ENCODE measurements around the gene ING4.

The ING4 gene

GRCh38 chr12:6701078-6701768, 38.3 kb upstream of the ING4 start:
- Histone ChIP-seq H4K91ac (ENCODE audit: low read length) (no peak overlapping the region), H3K9me3 (ENCODE audit: control insufficient read depth, low read length) (no peaks in the 10 kb centered on the region), H3K36me3 (ENCODE audit: control insufficient read depth in 1 of 2, insufficient read depth in 2 of 2, low read depth in 1 of 2, low read length in 2 of 2) (peaks cover 0 to 18% of the 10 kb centered on the region in 2 experiments), H3K9ac (ENCODE audit: low read length) (peak overlapping the region; percentile 73), H2BK120ac (ENCODE audit: low read depth, low read length) (peak overlapping the region; percentile 35), H2BK15ac (ENCODE audit: low read depth, poor library complexity, severe bottlenecking) (no peak overlapping the region), H3K4ac (ENCODE audit: low read depth in 1 of 2, low read length in 2 of 2) (no peak overlapping the region), H2AFZ (ENCODE audit: low read depth, low read length) (peak overlapping the region; percentile 8), H3K4me1 (ENCODE audit: control insufficient read depth, insufficient read depth, low read depth, low read length) (peaks cover 26% of the 10 kb centered on the region), H3K27ac (ENCODE audit: low read length, poor library complexity, severe bottlenecking) (no peak overlapping the region), H2BK12ac (ENCODE audit: low read length in 2 of 2) (no peak overlapping the region), H3K18ac (ENCODE audit: low read depth in 1 of 2, low read length in 2 of 2) (peak overlapping the region in 1 of 2 experiments; percentile 52), H3K79me1 (replicated peaks; ENCODE audit: low read length, poor library complexity, severe bottlenecking) (no peaks in the 10 kb centered on the region), H3K4me2 (ENCODE audit: low read length, poor library complexity, severe bottlenecking) (peak overlapping the region; percentile 62), H3K4me3 (ENCODE audit: insufficient read depth in 1 of 2, low read depth in 1 of 2, low read length in 2 of 2) (peak overlapping the region; percentile 74 to 76), H3K27me3 (ENCODE audit: control insufficient read depth in 1 of 2, insufficient read depth in 1 of 2, low read length in 2 of 2) (peaks cover 11 to 46% of the 10 kb centered on the region in 2 experiments), H3K14ac (ENCODE audit: low read length in 2 of 2) (no peak overlapping the region), H2BK5ac (ENCODE audit: low read depth, low read length, poor library complexity, severe bottlenecking) (no peak overlapping the region), H4K8ac (ENCODE audit: low read length) (no peak overlapping the region), H2AK5ac (ENCODE audit: low read length, severe bottlenecking) (peak overlapping the region; percentile 67), H3K23ac (ENCODE audit: low read length in 2 of 2) (no peak overlapping the region)
- DNase-seq = no peak
- 29% methylated on average over 13 of the region's 13 CpGs for WGBS

GRCh38 chr12:6700646-6701051, 37.7 kb upstream of the ING4 start, which contains the start of gene PIANP:
TSS of gene PIANP (minus strand) at chr12:6700815. CDS start at chr12:6698061, 2,754 bp downstream.
- under 1% methylated on average over 17 of the region's 43 CpGs for WGBS
- peak within 1 kb of the TSS; percentile 73 for H3K9ac ChIP-seq (ENCODE audit: low read length)

GRCh38 chr12:6699989-6700645, 37.2 kb upstream of the ING4 start:
- Histone ChIP-seq H2BK120ac (ENCODE audit: low read depth, low read length) (peak overlapping the region; percentile 29), H3K14ac (ENCODE audit: low read length in 2 of 2) (peak overlapping the region in 1 of 2 experiments; percentile 63), H2BK5ac (ENCODE audit: low read depth, low read length, poor library complexity, severe bottlenecking) (no peak overlapping the region), H2AK5ac (ENCODE audit: low read length, severe bottlenecking) (no peak overlapping the region), H3K27ac (ENCODE audit: low read length, poor library complexity, severe bottlenecking) (no peak overlapping the region), H3K9me3 (ENCODE audit: control insufficient read depth, low read length) (no peaks in the 10 kb centered on the region), H4K8ac (ENCODE audit: low read length) (no peak overlapping the region), H3K18ac (ENCODE audit: low read depth in 1 of 2, low read length in 2 of 2) (peak overlapping the region in 1 of 2 experiments; percentile 43), H3K27me3 (ENCODE audit: control insufficient read depth in 1 of 2, insufficient read depth in 1 of 2, low read length in 2 of 2) (peaks cover 11 to 51% of the 10 kb centered on the region in 2 experiments), H4K91ac (ENCODE audit: low read length) (no peak overlapping the region), H3K4me1 (ENCODE audit: control insufficient read depth, insufficient read depth, low read depth, low read length) (peaks cover 26% of the 10 kb centered on the region), H2BK12ac (ENCODE audit: low read length in 2 of 2) (peak overlapping the region in 1 of 2 experiments; percentile 49), H3K79me1 (replicated peaks; ENCODE audit: low read length, poor library complexity, severe bottlenecking) (no peaks in the 10 kb centered on the region), H2AFZ (ENCODE audit: low read depth, low read length) (peak overlapping the region; percentile 36), H3K9ac (ENCODE audit: low read length) (peak overlapping the region; percentile 59), H2BK15ac (ENCODE audit: low read depth, poor library complexity, severe bottlenecking) (peak overlapping the region; percentile 57), H3K23ac (ENCODE audit: low read length in 2 of 2) (peak overlapping the region in 1 of 2 experiments; percentile 70), H3K4me2 (ENCODE audit: low read length, poor library complexity, severe bottlenecking) (peak overlapping the region; percentile 86), H3K36me3 (ENCODE audit: control insufficient read depth in 1 of 2, insufficient read depth in 2 of 2, low read depth in 1 of 2, low read length in 2 of 2) (peaks cover 0 to 26% of the 10 kb centered on the region in 2 experiments), H3K4ac (ENCODE audit: low read depth in 1 of 2, low read length in 2 of 2) (peak overlapping the region in 1 of 2 experiments; percentile 7), H3K4me3 (ENCODE audit: insufficient read depth in 1 of 2, low read depth in 1 of 2, low read length in 2 of 2) (peak overlapping the region; percentile 74 to 79)
- WGBS = 1% methylated on average over 41 of the region's 65 CpGs
- no peak for DNase-seq

More at GRCh38 chr12:6700646-6701051, 37.7 kb upstream of the ING4 start, which contains the start of gene PIANP:
- H3K79me1 ChIP-seq (replicated peaks; ENCODE audit: low read length, poor library complexity, severe bottlenecking) = no peaks in the 10 kb centered on the region
- H3K27me3 ChIP-seq (ENCODE audit: control insufficient read depth in 1 of 2, insufficient read depth in 1 of 2, low read length in 2 of 2) = peaks cover 11 to 51% of the 10 kb centered on the region in 2 experiments
- DNase-seq = peak; percentile 40
- no peak within 1 kb of the TSS for H4K8ac ChIP-seq (ENCODE audit: low read length)
- H2BK5ac ChIP-seq (ENCODE audit: low read depth, low read length, poor library complexity, severe bottlenecking) = no peak within 1 kb of the TSS
- H3K4me2 ChIP-seq (ENCODE audit: low read length, poor library complexity, severe bottlenecking) = peak within 1 kb of the TSS; percentile 86
- no peak within 1 kb of the TSS for H4K91ac ChIP-seq (ENCODE audit: low read length)
- peak within 1 kb of the TSS in 1 of 2 experiments; percentile 70 for H3K23ac ChIP-seq (ENCODE audit: low read length in 2 of 2)
- H2BK15ac ChIP-seq (ENCODE audit: low read depth, poor library complexity, severe bottlenecking) = peak within 1 kb of the TSS; percentile 57
- peak within 1 kb of the TSS; percentile 36 for H2AFZ ChIP-seq (ENCODE audit: low read depth, low read length)
- peaks cover 26% of the 10 kb centered on the region for H3K4me1 ChIP-seq (ENCODE audit: control insufficient read depth, insufficient read depth, low read depth, low read length)
- H2BK12ac ChIP-seq (ENCODE audit: low read length in 2 of 2) = peak within 1 kb of the TSS in 1 of 2 experiments; percentile 49
- H3K27ac ChIP-seq (ENCODE audit: low read length, poor library complexity, severe bottlenecking) = no peak within 1 kb of the TSS
- H2BK120ac ChIP-seq (ENCODE audit: low read depth, low read length) = peak within 1 kb of the TSS; percentile 35
- H3K18ac ChIP-seq (ENCODE audit: low read depth in 1 of 2, low read length in 2 of 2) = peak within 1 kb of the TSS; percentile 43 to 52
- no peaks in the 10 kb centered on the region for H3K9me3 ChIP-seq (ENCODE audit: control insufficient read depth, low read length)
- peak within 1 kb of the TSS in 1 of 2 experiments; percentile 7 for H3K4ac ChIP-seq (ENCODE audit: low read depth in 1 of 2, low read length in 2 of 2)
- peak within 1 kb of the TSS; percentile 67 for H2AK5ac ChIP-seq (ENCODE audit: low read length, severe bottlenecking)
- H3K4me3 ChIP-seq (ENCODE audit: insufficient read depth in 1 of 2, low read depth in 1 of 2, low read length in 2 of 2) = peak within 1 kb of the TSS; percentile 74 to 79
- H3K36me3 ChIP-seq (ENCODE audit: control insufficient read depth in 1 of 2, insufficient read depth in 2 of 2, low read depth in 1 of 2, low read length in 2 of 2) = peaks cover 0 to 21% of the 10 kb centered on the region in 2 experiments
- H3K14ac ChIP-seq (ENCODE audit: low read length in 2 of 2) = peak within 1 kb of the TSS in 1 of 2 experiments; percentile 63

All from mesenchymal stem cell (in vitro differentiated cells and primary cell).